Measurements from ENCODE around the gene PIP4K2C.

Gene PIP4K2C

GRCh38 chr12:57580466-57580795 is 10.6 kb upstream of the PIP4K2C start:
- Histone ChIP-seq H3K27me3 (ENCODE audit: insufficient read depth, poor library complexity, severe bottlenecking) (no peaks in the 10 kb centered on the region), H3K4me3 (replicated peaks; ENCODE audit: insufficient read depth, low read length) (no peak overlapping the region), H3K27ac (replicated peaks) (no peak overlapping the region)
- no peak for DNase-seq (ENCODE audit: low read depth in 1 of 2, low spot score in 1 of 2)
- TF ChIP-seq, protein P1, sequence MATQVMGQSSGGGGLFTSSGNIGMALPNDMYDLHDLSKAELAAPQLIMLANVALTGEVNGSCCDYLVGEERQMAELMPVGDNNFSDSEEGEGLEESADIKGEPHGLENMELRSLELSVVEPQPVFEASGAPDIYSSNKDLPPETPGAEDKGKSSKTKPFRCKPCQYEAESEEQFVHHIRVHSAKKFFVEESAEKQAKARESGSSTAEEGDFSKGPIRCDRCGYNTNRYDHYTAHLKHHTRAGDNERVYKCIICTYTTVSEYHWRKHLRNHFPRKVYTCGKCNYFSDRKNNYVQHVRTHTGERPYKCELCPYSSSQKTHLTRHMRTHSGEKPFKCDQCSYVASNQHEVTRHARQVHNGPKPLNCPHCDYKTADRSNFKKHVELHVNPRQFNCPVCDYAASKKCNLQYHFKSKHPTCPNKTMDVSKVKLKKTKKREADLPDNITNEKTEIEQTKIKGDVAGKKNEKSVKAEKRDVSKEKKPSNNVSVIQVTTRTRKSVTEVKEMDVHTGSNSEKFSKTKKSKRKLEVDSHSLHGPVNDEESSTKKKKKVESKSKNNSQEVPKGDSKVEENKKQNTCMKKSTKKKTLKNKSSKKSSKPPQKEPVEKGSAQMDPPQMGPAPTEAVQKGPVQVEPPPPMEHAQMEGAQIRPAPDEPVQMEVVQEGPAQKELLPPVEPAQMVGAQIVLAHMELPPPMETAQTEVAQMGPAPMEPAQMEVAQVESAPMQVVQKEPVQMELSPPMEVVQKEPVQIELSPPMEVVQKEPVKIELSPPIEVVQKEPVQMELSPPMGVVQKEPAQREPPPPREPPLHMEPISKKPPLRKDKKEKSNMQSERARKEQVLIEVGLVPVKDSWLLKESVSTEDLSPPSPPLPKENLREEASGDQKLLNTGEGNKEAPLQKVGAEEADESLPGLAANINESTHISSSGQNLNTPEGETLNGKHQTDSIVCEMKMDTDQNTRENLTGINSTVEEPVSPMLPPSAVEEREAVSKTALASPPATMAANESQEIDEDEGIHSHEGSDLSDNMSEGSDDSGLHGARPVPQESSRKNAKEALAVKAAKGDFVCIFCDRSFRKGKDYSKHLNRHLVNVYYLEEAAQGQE (IDR thresholded peaks at IDR 0.05; ENCODE audit: insufficient replicate concordance, low read depth), result no peak

DNA sequence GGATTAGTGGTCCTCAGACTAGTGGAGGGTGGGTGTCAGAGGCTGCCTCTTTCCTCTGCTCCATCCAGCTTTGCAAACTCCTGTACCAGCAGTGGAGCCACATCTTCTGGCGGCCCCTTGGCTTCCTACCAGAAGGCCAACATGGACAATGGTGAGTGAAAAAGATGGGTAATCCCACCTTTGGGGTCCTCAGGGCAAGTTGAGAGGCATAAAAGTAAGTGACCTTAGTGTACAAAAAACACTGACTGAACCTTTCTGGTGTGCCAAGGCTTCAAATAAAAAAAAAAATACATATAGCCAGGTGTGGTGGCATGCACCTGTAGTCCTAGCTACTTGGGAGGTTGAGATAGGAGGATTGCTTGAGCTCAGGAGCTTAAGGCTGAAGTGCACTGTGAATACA is 9.2 kb upstream of the PIP4K2C start:
- Histone ChIP-seq H3K27ac (replicated peaks) (no peak overlapping the region), H3K4me3 (replicated peaks; ENCODE audit: insufficient read depth, low read length) (no peak overlapping the region), H3K27me3 (ENCODE audit: insufficient read depth, poor library complexity, severe bottlenecking) (peaks cover 6% of the 10 kb centered on the region)
- no peak for DNase-seq (ENCODE audit: low read depth in 1 of 2, low spot score in 1 of 2)
- TF ChIP-seq SPI1 (IDR thresholded peaks at IDR 0.05; ENCODE audit: borderline replicate concordance, low read depth) (no peak), POLR2AphosphoS5 (IDR thresholded peaks at IDR 0.05; ENCODE audit: low read depth) (no peak), GABPA (IDR thresholded peaks at IDR 0.05; ENCODE audit: low read depth) (no peak)
- TF ChIP-seq, protein P1 (IDR thresholded peaks at IDR 0.05; ENCODE audit: insufficient replicate concordance, low read depth), result no peak
- TF ChIP-seq, protein P2, sequence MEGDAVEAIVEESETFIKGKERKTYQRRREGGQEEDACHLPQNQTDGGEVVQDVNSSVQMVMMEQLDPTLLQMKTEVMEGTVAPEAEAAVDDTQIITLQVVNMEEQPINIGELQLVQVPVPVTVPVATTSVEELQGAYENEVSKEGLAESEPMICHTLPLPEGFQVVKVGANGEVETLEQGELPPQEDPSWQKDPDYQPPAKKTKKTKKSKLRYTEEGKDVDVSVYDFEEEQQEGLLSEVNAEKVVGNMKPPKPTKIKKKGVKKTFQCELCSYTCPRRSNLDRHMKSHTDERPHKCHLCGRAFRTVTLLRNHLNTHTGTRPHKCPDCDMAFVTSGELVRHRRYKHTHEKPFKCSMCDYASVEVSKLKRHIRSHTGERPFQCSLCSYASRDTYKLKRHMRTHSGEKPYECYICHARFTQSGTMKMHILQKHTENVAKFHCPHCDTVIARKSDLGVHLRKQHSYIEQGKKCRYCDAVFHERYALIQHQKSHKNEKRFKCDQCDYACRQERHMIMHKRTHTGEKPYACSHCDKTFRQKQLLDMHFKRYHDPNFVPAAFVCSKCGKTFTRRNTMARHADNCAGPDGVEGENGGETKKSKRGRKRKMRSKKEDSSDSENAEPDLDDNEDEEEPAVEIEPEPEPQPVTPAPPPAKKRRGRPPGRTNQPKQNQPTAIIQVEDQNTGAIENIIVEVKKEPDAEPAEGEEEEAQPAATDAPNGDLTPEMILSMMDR (IDR thresholded peaks at IDR 0.05; ENCODE audit: insufficient read depth, low read length), result no peak

DNA sequence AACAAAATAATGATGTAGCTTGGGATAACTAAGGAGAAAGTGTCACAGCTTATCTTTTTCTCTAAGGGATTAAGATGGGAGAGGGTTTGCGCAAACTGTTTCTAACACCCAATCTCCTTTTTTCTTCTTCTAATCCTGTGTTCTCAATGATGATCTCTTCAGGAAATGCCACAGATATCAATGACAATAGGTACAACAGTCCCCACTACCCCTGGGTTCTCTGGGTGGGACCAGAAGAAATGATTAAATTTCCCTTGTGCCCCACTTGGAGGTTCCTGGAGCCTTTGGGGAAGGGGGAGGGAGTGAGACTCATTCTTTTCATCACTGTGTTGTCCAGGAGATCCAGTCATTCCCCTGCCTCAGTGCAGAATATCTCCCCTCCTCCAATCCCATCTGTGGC is 8.6 kb upstream of the PIP4K2C start:
- DNase-seq (ENCODE audit: low read depth in 1 of 2, low spot score in 1 of 2), result no peak
- TF ChIP-seq, protein P2 (IDR thresholded peaks at IDR 0.05; ENCODE audit: insufficient read depth, low read length), result no peak
- TF ChIP-seq GABPA (IDR thresholded peaks at IDR 0.05; ENCODE audit: low read depth), result no peak
- no peak for TF ChIP-seq SPI1 (IDR thresholded peaks at IDR 0.05; ENCODE audit: borderline replicate concordance, low read depth)
- TF ChIP-seq, protein P1 (IDR thresholded peaks at IDR 0.05; ENCODE audit: insufficient replicate concordance, low read depth), result no peak
- no peak for TF ChIP-seq POLR2AphosphoS5 (IDR thresholded peaks at IDR 0.05; ENCODE audit: low read depth)
- H3K4me3 ChIP-seq (replicated peaks; ENCODE audit: insufficient read depth, low read length), result no peak overlapping the region
- peaks cover 6% of the 10 kb centered on the region for H3K27me3 ChIP-seq (ENCODE audit: insufficient read depth, poor library complexity, severe bottlenecking)
- no peak overlapping the region for H3K27ac ChIP-seq (replicated peaks)
